Heart right ventricle (tissue), 16 donors: Measurements from ENCODE around the gene CPA2. TPM values are rescaled to one million over a fixed set of nuclear protein-coding genes. Genes with fewer than 3 reads are reported as not detected.

Experiments used
- ATAC-seq, 8 donors: fragments of 200-7000 bp; cut with Tn5 transposase; one replicate each; pipeline ENCODE4 v1.9.1; 2020; ENCODE audit warnings: mild to moderate bottlenecking in 8 of 8, moderate library complexity in 8 of 8, moderate number of reproducible peaks in 1 of 8
- DNase-seq, 2 donors: peaks; one replicate each; pipeline ENCODE4 v3.0.0-alpha.2; 2020
- H3K27ac ChIP-seq, 10 donors: fragments of 200-600 bp; sonication (generic) in 2 of 10; one replicate each; pipeline versions ENCODE4 v1.5.0 to v1.8.0; 2020 to 2022; ENCODE audit warnings: mild to moderate bottlenecking in 3 of 10
- H3K27me3 ChIP-seq, 7 donors: fragments of 200-600 bp; one replicate each; pipeline ENCODE4 v1.8.0; 2021 to 2022; ENCODE audit warnings: mild to moderate bottlenecking in 2 of 7
- H3K36me3 ChIP-seq, 9 donors: fragments of 200-600 bp; sonication (generic) in 1 of 9; one replicate each; pipeline versions ENCODE4 v1.5.0 to v1.8.0; 2020 to 2022; ENCODE audit warnings: mild to moderate bottlenecking in 2 of 9
- H3K4me1 ChIP-seq, 9 donors: fragments of 200-600 bp; sonication (generic) in 1 of 9; one replicate each; pipeline versions ENCODE4 v1.5.0 to v1.8.0; 2020 to 2022; ENCODE audit warnings: mild to moderate bottlenecking in 4 of 9
- H3K4me3 ChIP-seq, 10 donors: fragments of 200-600 bp; sonication (generic) in 2 of 10; one replicate each; pipeline versions ENCODE4 v1.5.0 to v1.8.0; 2020 to 2022; ENCODE audit warnings: mild to moderate bottlenecking in 7 of 10, moderate library complexity in 2 of 10
- H3K9me3 ChIP-seq, 11 donors: fragments of 200-600 bp in 10 of 11; sonication (generic) in 2 of 11; one replicate each; pipeline versions ENCODE4 v1.5.0 to v1.8.0; 2013 to 2022; ENCODE audit warnings: mild to moderate bottlenecking in 2 of 11, control low read depth in 1 of 11, moderate library complexity in 1 of 11
- CTCF ChIP-seq, 9 donors: fragments of 200-600 bp; sonication (generic) in 2 of 9; IDR thresholded peaks; one replicate each; pipeline versions ENCODE4 v1.5.0 to v1.8.0; 2021 to 2022; ENCODE audit warnings: antibody characterized with exemption in 9 of 9, mild to moderate bottlenecking in 5 of 9, moderate library complexity in 1 of 9
- WGBS, 2 donors: extraction: QIAGEN DNeasy Blood & Tissue Kit; methylation state at CpG; one replicate each; pipeline ENCODE4 v1.1.7; 2013; ENCODE audit warnings: inconsistent platforms in 1 of 2; 5-methylcytosine and 5-hydroxymethylcytosine counted together
- intact Hi-C, 10 donors: fragments of 100-400 bp; cut with DNase I; formaldehyde crosslinking; loops; one replicate each; pipeline versions ENCODE4 v1.11.1 to v1.14.2; 2022
- polyA plus RNA-seq, 2 donors: library from polyadenylated mRNA; stranded (reverse); fragments of 200-250 nt; gene quantifications; one replicate each; pipeline ENCODE4 v1.2.3, GENCODE V29; 2013
- total RNA-seq, 10 donors: library from RNA; stranded (reverse); fragmentation: NEBNext Ultra II Directional in 3 of 10; extraction: Animal tissue kit (Norgen Biotek cat#: 25700) in 3 of 10; gene quantifications; one replicate each; pipeline versions ENCODE4 v1.2.1 to v1.2.4, GENCODE V29; 2021 to 2023
- donor health status: Arrhythmogenic right ventricular cardiomyopathy.
- donor health status: ischemic (EF 13 %, LVEDD 7.1; RV severe dilation, severe dysfunction).
- donor health status: healthy with polysubstance abuse.
- donor health status: DM: no; HTN: yes; CAD: no.
- donor health status: DM: no; HTN: no; CAD: no.
- donor health status: ischemic (EF 25% LVEDD 6.9; RV normal size, moderate dysfunction).
- donor health status: ischemic (EF 25% LVEDD 5.7; RV mildly dilated, moderate dysfunction).
- donor health status: healthy.
- donor health status: DM: yes; HTN: yes; CAD: no.
- donor health status: Ischemic cardiomyopathy.
- donor health status: ischemic (EF 35%, LVEDD 5.7; RV mildly dilated, moderate dysfunction).
- donor health status: nonischemic (EF 11% LVEDD 7.7; RV severe dilation, severe dysfunction).
- donor health status: DM: yes; HTN: yes; CAD: no.
- donor health status: PGD.
- donor health status: ischemic (EF 29% LVEDD 5.4; RV normal size, mild dysfunction).
- donor health status: nonischemic (EF 23%, LVEDD 6.1; RV moderate dilation, normal function).

CPA2 gene
- total and polyA plus RNA-seq, 12 donors: 0.23 to 1.1 (median 0.89) TPM; not detected in 4

GRCh38 chr7:130322615-130323014 is 56.0 kb downstream of the CPA2 start:
- Histone ChIP-seq H3K4me1 (no peaks in the 10 kb centered on the region), H3K9me3 (no peaks in the 10 kb centered on the region), H3K27me3 (no peaks in the 10 kb centered on the region), H3K36me3 (no peaks in the 10 kb centered on the region), H3K27ac (no peak overlapping the region), H3K4me3 (no peak overlapping the region)
- ATAC-seq (no peak), DNase-seq (no peak)
- intact Hi-C loops: no loop called here
- TF ChIP-seq CTCF (IDR thresholded peaks at IDR 0.05): no peak
- 92 to 96% methylated on average over 7 of the region's 7 CpGs for WGBS, 2 donors

GRCh38 chr7:130324306-130324943 is 57.8 kb downstream of the CPA2 start:
- Histone ChIP-seq H3K27ac (no peak overlapping the region), H3K27me3 (no peaks in the 10 kb centered on the region), H3K9me3 (no peaks in the 10 kb centered on the region), H3K36me3 (no peaks in the 10 kb centered on the region), H3K4me1 (no peaks in the 10 kb centered on the region), H3K4me3 (no peak overlapping the region)
- no peak for DNase-seq
- WGBS, 2 donors: 94 to 95% methylated on average over 10 of the region's 10 CpGs
- no peak for TF ChIP-seq CTCF (IDR thresholded peaks at IDR 0.05)
- intact Hi-C loops: no loop called here
- ATAC-seq: no peak

GRCh38 chr7:130329681-130330080 is 63.0 kb downstream of the CPA2 start:
- Histone ChIP-seq H3K27me3 (no peaks in the 10 kb centered on the region), H3K4me1 (no peaks in the 10 kb centered on the region), H3K4me3 (no peak overlapping the region), H3K36me3 (no peaks in the 10 kb centered on the region), H3K27ac (no peak overlapping the region), H3K9me3 (no peaks in the 10 kb centered on the region)
- 74 to 81% methylated on average over 3 of the region's 3 CpGs for WGBS, 2 donors
- ATAC-seq: no peak
- DNase-seq: no peak
- intact Hi-C loops: no loop called here
- no peak for TF ChIP-seq CTCF (IDR thresholded peaks at IDR 0.05)

- Histone ChIP-seq H3K4me3 (no peak overlapping the region), H3K27me3 (no peaks in the 10 kb centered on the region), H3K9me3 (no peaks in the 10 kb centered on the region), H3K27ac (no peak overlapping the region), H3K4me1 (no peaks in the 10 kb centered on the region), H3K36me3 (no peaks in the 10 kb centered on the region)
- TF ChIP-seq CTCF (IDR thresholded peaks at IDR 0.05): no peak
- intact Hi-C loops: no loop called here
- ATAC-seq: no peak
- no peak for DNase-seq
- 96 to 97% methylated on average over 4 of the region's 4 CpGs for WGBS, 2 donors
Observed at GRCh38 chr7:130332259-130333053, 65.8 kb downstream of the CPA2 start.
